Activated T-helper 2 cell treated with anti-CD3 and anti-CD28 coated beads, Interferon-gamma antibody, Interleukin-2, Interleukin-4, amounts not matched to agents 10 μg/mL and 5 μg/mL and 100 μg/mL, durations not matched to agents 14 hours and 24 hours and 36 hours (primary cell): ENCODE data around the gene MMP24OS. TPM values are rescaled to one million over a fixed set of nuclear protein-coding genes. Genes with fewer than 3 reads are reported as not detected.
"Not testable (repeated sequence)": the region's sequence is repeated elsewhere in the genome, so short reads cannot be mapped to it uniquely, and the experiment has no call there.

ENCODE experiments used
- DNase-seq: peaks from one replicate; pipeline ENCODE4 v3.0.0; 2021; ENCODE audit warnings: low spot score
- H3K27ac Mint-ChIP-seq: one replicate; pipeline ENCODE4 v1.8.0; 2021; ENCODE audit warnings: mixed read lengths
- H3K27me3 Mint-ChIP-seq: one replicate; pipeline ENCODE4 v1.8.0; 2021; ENCODE audit warnings: low read depth, mixed read lengths
- H3K36me3 Mint-ChIP-seq: one replicate; pipeline ENCODE4 v1.8.0; 2021; ENCODE audit warnings: low read depth, mixed read lengths
- H3K4me1 Mint-ChIP-seq: one replicate; pipeline ENCODE4 v1.8.0; 2021; ENCODE audit warnings: low read depth, mixed read lengths
- H3K4me3 Mint-ChIP-seq: one replicate; pipeline ENCODE4 v1.8.0; 2021; ENCODE audit warnings: low read depth, mild to moderate bottlenecking, moderate library complexity, mixed read lengths
- H3K9me3 Mint-ChIP-seq: one replicate; pipeline ENCODE4 v1.8.0; 2021; ENCODE audit warnings: mixed read lengths
- intact Hi-C: fragments of 100-400 bp; cut with micrococcal nuclease; formaldehyde crosslinking; loops from one replicate; pipeline ENCODE4 v1.15.1; 2023
- total RNA-seq: library from RNA; stranded (reverse); gene quantifications from 2 replicates; pipeline ENCODE4 v1.2.3, GENCODE V29; 2022

The MMP24OS gene
- total RNA-seq, 1 donor from 2014 or later = 31.4 TPM

DNA sequence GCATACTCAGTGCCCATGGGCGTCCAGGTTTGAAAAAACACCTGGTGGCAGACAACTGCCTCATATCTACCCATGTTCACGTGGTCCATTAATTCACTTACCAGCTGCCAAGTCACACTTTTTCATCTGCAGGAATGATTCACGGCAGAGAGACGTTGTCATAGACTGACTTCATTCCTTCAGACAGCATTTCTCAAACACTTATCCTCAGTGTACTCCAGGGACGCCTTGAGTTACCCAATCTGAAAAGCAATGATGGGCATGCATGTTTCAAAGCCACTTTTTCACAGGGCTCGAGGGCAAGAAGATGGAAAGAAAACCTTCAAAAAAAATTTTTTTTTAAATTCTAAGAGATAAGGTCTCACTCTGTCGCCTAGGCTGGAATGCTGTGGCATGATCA lies 6.0 kb downstream of the MMP24OS start:
- H3K9me3 Mint-ChIP-seq = no peaks in the 10 kb centered on the region
- H3K27me3 Mint-ChIP-seq = no peaks in the 10 kb centered on the region
- no peaks in the 10 kb centered on the region for H3K4me1 Mint-ChIP-seq
- no peak overlapping the region for H3K4me3 Mint-ChIP-seq
- no peak for DNase-seq
- intact Hi-C loops = no loop called here
- H3K27ac Mint-ChIP-seq = no peak overlapping the region
- peaks cover 16% of the 10 kb centered on the region for H3K36me3 Mint-ChIP-seq

DNA sequence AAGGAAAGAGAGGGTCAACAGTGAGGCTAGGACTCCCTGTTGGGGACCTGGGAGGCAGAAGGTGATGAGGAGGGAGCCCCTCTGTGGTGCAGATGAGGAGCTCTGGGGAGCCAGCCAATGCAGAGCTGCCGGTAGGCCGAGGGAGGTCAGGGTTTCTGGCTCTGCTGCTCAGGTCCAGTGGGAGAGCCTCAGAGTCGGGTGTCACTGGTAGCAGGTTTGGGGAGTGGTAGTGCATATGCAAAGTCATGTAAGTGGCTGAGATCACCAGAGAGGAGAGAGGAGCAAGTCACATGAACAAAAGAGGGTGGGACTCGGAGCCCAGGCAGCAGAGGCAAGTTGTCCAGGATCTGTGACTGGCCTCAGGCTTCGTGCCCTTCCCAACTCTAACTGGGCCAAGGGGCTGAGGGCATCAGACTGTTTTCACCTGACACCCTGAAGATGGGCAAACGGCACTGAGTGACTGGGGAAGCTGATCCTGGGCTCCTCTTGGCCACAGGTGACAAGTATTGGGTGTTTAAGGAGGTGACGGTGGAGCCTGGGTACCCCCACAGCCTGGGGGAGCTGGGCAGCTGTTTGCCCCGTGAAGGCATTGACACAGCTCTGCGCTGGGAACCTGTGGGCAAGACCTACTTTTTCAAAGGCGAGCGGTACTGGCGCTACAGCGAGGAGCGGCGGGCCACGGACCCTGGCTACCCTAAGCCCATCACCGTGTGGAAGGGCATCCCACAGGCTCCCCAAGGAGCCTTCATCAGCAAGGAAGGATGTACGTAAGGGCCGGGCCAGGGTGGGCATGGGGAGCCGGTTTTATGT lies 6.6 kb downstream of the MMP24OS start:
- H3K36me3 Mint-ChIP-seq = peaks cover 13% of the 10 kb centered on the region
- H3K9me3 Mint-ChIP-seq = no peaks in the 10 kb centered on the region
- peak overlapping the region; percentile 3 for H3K27ac Mint-ChIP-seq
- no peaks in the 10 kb centered on the region for H3K27me3 Mint-ChIP-seq
- no peak overlapping the region for H3K4me3 Mint-ChIP-seq
- no peaks in the 10 kb centered on the region for H3K4me1 Mint-ChIP-seq
- no peak for DNase-seq
- intact Hi-C loops = no loop called here

DNA sequence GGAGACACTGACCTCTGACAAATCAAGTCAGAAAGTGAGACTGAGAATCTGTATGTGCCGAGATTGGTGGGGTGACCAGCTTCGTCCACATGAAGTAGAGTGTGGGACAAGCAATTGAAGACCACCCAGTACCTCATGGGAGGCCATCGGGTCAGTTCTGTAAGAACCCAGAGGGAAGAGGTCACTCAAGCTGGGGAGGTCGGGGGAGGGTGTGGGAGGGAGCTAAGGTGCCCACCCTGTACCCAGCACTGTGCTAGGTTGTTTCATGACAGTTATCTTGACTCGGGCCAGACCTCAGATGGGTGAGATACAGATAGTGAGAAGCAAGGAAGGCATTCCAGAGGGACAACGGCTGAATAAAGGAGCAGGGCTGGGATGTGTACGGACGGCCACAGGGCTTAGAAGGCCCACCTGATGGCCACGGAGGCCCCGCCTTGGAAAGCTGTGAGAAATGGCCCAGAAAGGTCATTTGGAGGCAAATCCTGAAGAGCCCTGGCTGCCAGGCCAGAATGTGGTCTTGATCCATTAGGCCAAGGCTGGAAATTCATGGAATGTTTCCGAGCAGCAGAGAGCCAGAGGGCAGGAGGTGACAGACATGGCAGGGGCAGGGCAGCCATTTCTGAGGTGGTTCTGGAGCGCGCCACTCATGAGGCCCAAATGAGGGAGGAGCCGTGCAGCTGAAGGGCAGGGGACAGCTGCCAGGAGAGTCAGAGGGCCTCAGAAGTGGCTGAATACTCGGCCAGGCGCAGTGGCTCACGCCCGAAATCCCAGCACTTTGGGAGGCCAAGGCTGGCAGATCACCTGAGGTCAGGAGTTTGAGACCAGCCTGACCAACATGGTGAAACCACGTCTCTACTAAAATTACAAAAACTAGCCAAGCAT lies 7.7 kb downstream of the MMP24OS start:
- Mint-ChIP-seq H3K4me1 (no peaks in the 10 kb centered on the region), H3K27ac (no peak overlapping the region), H3K36me3 (peaks cover 13% of the 10 kb centered on the region), H3K9me3 (no peaks in the 10 kb centered on the region), H3K4me3 (no peak overlapping the region), H3K27me3 (no peaks in the 10 kb centered on the region)
- no peak for DNase-seq
- intact Hi-C loops = no loop called here

DNA sequence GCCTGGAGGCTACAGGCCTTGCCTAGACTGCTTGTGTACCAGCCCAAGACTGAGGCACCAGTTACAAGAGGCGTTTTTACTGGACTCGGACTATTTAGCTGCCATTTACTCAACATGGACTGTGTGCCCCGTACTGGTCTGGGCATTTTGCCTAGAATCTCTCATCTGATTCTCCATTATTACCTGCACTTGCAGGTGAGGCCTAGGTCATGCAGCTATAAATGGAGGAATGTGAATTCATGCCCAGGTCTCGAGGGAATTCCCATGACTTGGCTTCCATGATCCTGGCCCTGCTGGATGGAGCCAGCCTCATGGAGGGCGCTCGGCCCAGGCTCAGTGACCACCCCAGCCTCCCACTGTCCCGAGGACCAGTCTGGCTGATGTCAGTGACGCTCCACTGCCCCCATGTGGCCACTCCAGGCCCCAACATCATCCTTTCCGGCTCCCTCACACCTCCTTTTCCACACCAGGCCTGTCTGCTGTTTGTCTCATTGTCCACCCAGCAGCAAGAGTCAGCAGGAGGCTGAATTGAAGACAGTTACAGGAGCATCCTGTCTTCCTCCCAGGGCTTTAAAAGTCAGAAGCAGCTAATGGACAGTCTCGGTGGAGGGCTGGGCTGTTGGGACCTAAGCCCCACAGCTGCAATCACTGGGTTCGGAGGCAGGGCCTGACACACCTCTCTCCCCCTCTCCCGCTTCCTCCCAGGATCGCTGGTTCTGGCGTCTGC lies 8.7 kb downstream of the MMP24OS start:
- Mint-ChIP-seq H3K4me3 (no peak overlapping the region), H3K9me3 (no peaks in the 10 kb centered on the region), H3K27ac (no peak overlapping the region), H3K27me3 (no peaks in the 10 kb centered on the region), H3K36me3 (peaks cover 15% of the 10 kb centered on the region), H3K4me1 (no peaks in the 10 kb centered on the region)
- intact Hi-C loops = loop anchor here (1.0 kb wide), 1 partner anchor 124 kb away; no protein-coding TSS in a partner anchor
- DNase-seq = no peak

DNA sequence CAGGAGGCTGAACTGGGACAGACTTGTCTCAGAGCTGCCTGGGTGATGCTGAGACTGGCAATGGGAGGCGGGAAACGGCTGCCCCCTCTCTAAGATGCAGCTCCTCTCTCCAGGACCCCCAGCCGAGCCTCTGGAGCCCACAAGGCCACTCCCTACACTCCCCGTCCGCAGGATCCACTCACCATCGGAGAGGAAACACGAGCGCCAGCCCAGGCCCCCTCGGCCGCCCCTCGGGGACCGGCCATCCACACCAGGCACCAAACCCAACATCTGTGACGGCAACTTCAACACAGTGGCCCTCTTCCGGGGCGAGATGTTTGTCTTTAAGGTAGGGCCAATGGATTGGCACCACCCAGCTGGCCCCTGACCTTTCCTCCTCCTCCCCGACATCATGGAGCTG lies 10.8 kb downstream of the MMP24OS start:
- Mint-ChIP-seq H3K4me3 (no peak overlapping the region), H3K4me1 (no peaks in the 10 kb centered on the region), H3K27ac (no peak overlapping the region), H3K9me3 (no peaks in the 10 kb centered on the region), H3K36me3 (peaks cover 16% of the 10 kb centered on the region), H3K27me3 (no peaks in the 10 kb centered on the region)
- no peak for DNase-seq
- intact Hi-C loops = no loop called here

DNA sequence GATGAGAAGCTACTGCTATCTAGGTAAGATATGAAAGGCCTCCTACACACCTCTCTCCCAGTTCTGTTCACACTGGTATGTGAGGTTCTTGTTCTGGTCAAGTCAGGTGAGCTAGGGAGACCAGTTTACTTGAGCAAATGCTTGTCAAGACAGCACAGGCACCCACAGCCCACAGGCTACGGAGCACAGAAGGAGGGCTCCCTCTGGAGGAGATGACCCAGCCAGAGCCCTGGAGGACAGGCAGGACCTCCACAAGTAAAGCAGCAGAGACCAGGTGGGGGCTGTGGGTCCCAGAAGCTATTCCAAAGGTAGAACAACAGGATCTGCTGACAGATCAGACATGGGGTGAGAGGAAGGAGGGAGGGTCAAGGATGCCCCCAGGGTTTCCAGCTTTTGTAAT lies 13.2 kb downstream of the MMP24OS start:
- Mint-ChIP-seq H3K4me1 (no peaks in the 10 kb centered on the region), H3K4me3 (no peak overlapping the region), H3K27ac (no peak overlapping the region), H3K36me3 (peaks cover 16% of the 10 kb centered on the region), H3K27me3 (no peaks in the 10 kb centered on the region), H3K9me3 (no peaks in the 10 kb centered on the region)
- DNase-seq = no peak
- intact Hi-C loops = no loop called here

DNA sequence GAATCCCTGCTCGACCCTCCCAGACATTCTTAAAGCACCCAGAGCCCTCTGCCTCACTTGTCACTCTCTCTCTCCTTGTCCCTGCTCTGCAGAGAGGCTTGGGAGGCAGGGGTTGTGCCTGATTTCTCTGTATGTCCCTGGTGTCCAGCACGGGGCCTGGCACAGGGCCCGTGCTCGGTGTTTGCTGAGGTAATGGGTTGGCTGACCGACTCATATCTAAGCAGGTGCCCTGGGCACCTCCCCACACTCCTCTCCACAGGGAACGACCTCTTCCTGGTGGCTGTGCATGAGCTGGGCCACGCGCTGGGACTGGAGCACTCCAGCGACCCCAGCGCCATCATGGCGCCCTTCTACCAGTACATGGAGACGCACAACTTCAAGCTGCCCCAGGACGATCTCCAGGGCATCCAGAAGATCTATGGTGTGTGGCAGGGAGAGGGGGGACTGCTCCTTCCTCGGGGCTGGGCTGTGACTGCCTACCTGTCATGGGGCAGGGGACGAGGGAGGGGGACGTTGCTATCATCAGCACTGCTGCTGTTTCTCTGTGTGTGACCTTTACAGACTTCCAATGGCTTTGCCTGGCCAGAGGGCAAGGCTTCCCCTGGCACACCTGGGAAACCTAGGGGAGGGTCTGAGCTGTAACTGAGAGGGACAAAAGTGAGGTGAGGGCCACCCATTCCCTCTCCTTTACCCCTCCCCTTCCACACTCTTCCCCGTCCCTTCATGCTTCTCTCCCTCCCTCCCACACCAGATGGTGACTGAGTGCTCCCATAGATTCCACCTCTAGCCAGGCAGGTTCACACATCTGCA lies 14.2 kb downstream of the MMP24OS start:
- no peaks in the 10 kb centered on the region for H3K27me3 Mint-ChIP-seq
- no peak overlapping the region for H3K27ac Mint-ChIP-seq
- DNase-seq = no peak
- intact Hi-C loops = no loop called here
- peaks cover 11% of the 10 kb centered on the region for H3K36me3 Mint-ChIP-seq
- no peaks in the 10 kb centered on the region for H3K9me3 Mint-ChIP-seq
- H3K4me3 Mint-ChIP-seq = no peak overlapping the region
- H3K4me1 Mint-ChIP-seq = no peaks in the 10 kb centered on the region

DNA sequence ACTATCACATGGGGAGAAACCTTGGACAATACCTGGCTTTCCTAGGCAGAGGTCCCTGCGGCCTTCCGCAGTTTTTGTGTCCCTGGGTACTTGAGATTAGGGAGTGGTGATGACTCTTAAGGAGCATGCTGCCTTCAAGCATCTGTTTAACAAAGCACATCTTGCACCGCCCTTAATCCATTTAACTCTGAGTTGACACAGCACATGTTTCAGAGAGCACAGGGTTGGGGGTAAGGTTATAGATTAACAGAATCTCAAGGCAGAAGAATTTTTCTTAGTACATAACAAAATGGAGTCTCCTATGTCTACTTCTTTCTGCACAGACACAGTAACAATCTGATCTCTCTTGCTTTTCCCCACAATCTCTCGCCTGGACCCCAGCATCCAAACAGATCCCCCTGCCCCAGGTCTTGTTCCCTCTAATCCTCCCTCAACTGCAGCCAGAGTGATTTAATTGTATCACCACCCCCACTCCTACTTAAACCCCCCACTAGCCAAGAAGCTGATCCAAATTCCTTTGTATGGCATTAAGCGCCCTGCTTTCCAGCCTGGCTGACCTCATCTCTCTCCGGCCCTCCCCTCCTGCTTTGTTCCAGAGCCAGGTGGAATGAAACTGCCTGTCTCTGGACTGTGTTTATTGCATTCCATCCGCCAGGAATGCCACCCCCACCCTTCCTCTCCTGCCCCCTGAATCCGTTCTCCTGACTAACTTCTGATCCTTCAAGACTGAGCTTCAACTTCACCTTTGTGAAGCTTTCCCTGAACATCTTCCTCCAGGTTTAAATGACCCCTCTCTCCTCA lies 15.0 kb downstream of the MMP24OS start:
- H3K4me3 Mint-ChIP-seq, H3K27me3 Mint-ChIP-seq, DNase-seq, H3K27ac Mint-ChIP-seq, H3K9me3 Mint-ChIP-seq, H3K4me1 Mint-ChIP-seq, intact Hi-C loops: not testable (repeated sequence)
- H3K36me3 Mint-ChIP-seq = peaks cover 11% of the 10 kb centered on the region

DNA sequence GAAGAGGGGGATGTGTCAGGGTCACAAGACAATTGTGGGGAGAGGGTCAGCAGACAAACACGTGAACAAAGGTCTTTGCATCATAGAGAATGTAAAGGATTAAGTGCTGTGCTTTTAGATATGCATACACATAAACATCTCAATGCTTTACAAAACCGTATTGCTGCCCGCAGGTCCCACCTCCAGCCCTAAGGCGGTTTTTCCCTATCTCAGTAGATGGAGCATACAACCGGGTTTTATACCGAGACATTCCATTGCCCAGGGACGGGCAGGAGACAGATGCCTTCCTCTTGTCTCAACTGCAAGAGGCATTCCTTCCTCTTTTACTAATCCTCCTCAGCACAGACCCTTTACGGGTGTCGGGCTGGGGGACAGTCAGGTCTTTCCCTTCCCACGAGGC lies 15.6 kb downstream of the MMP24OS start:
- H3K27ac Mint-ChIP-seq, H3K4me3 Mint-ChIP-seq, DNase-seq, H3K4me1 Mint-ChIP-seq, H3K27me3 Mint-ChIP-seq, H3K9me3 Mint-ChIP-seq, H3K36me3 Mint-ChIP-seq, intact Hi-C loops: not testable (repeated sequence)

DNA sequence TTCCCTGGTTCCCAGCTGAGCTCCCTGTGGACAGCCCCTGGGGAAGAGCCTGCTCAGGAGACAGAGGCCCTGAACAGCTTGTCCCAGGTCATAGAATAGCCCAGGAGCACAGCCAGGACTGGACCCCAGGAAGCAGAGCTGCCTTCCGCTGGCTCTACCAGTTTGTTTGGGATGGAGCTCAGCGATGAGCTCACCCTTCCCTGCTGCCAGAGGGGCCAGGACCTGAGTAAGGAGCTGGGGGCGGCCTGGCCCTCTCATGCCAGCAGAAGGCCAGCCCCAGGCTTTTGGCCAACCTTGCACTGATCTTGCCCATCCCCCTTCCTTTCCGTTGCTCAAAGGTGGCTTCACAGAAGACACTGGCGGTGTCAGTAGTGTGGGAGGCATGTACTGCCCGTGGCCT lies 17.5 kb downstream of the MMP24OS start:
- no peak for DNase-seq
- intact Hi-C loops = no loop called here
- Mint-ChIP-seq H3K4me3 (no peak overlapping the region), H3K27ac (no peak overlapping the region), H3K36me3 (peaks cover 5% of the 10 kb centered on the region), H3K4me1 (no peaks in the 10 kb centered on the region), H3K9me3 (no peaks in the 10 kb centered on the region), H3K27me3 (no peaks in the 10 kb centered on the region)

DNA sequence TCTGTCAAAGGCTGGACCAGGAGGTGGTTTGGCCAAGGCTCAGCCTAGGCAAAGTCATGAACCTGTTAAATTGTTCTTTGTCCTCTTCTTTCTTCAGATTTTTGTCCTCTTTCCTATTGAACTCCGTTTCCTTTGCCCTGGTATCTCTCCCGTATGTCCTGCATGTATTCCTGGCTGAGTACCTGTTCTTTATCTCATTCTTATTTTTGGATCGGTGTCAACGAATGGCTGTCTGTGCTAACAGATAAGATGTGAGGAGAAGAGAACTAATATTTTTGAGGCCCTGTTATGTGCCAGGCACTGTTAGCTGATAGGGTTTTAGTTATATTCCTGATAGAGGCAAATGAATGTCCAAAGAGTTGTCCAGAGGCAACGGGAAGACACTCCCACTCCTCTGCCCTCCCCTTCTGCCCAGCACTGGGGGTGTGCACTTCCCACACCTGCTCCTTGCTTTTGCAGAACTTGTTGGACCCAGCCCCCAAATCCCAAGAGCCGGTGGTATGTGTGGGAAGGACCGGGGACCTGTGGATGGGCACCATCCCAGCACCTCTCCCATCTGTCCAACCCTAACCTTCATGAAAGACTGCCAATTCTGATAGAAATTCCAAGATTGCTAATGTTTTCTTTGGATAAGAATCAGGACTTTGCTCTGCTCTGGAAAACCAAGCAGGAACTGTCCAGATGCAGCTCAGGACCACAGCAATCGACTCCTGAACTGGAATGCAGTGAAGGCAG lies 20.6 kb downstream of the MMP24OS start:
- Mint-ChIP-seq H3K27me3 (no peaks in the 10 kb centered on the region), H3K9me3 (no peaks in the 10 kb centered on the region), H3K4me3 (no peak overlapping the region), H3K27ac (no peak overlapping the region), H3K4me1 (peaks cover 2% of the 10 kb centered on the region), H3K36me3 (no peaks in the 10 kb centered on the region)
- DNase-seq = no peak
- intact Hi-C loops = no loop called here
